ENCODE measurements around the gene MAP3K14. TPM values are rescaled to one million over a fixed set of nuclear protein-coding genes. Genes with fewer than 3 reads are reported as not detected.

MAP3K14 gene
- total RNA-seq, 1 donor from 2014 or later, result 11.5 TPM

DNA sequence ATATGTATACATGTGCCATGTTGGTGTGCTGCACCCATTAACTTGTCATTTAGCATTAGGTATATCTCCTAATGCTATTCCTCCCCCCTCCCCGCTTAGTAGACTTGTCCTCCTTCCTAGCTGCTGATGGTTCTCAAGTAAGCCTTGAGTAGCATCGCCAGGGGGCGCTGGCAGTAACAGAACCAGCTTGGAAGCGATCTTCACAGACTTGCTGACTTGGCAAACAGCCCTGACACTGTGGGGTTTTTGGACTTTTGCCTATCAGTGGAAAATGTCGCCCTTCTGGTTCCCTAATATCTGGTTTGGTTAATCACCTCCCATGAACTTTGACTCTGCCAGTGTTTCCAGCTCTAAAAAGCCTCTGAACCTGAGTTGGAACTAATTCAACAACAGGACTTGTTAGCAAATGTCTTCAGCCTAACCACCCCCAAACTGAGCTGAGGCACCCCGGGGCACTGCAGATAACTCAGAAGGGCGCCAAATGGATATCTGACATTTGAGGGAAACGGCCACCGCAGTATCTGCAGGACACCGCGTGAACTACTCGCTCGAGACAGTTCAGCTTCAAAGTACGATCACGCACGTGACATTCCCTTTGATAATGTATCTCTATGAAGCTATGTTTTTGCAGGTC lies 39.5 kb downstream of the MAP3K14 start:
- no peaks in the 10 kb centered on the region for H3K27me3 Mint-ChIP-seq (ENCODE audit: low read depth)
- no peak overlapping the region for H3K4me3 Mint-ChIP-seq
- TF ChIP-seq, protein P1, sequence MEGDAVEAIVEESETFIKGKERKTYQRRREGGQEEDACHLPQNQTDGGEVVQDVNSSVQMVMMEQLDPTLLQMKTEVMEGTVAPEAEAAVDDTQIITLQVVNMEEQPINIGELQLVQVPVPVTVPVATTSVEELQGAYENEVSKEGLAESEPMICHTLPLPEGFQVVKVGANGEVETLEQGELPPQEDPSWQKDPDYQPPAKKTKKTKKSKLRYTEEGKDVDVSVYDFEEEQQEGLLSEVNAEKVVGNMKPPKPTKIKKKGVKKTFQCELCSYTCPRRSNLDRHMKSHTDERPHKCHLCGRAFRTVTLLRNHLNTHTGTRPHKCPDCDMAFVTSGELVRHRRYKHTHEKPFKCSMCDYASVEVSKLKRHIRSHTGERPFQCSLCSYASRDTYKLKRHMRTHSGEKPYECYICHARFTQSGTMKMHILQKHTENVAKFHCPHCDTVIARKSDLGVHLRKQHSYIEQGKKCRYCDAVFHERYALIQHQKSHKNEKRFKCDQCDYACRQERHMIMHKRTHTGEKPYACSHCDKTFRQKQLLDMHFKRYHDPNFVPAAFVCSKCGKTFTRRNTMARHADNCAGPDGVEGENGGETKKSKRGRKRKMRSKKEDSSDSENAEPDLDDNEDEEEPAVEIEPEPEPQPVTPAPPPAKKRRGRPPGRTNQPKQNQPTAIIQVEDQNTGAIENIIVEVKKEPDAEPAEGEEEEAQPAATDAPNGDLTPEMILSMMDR (conservative IDR thresholded peaks at IDR 0.05), result peak; percentile 86
- DNase-seq (ENCODE audit: low read depth, low spot score), result peak; percentile 87
- no peaks in the 10 kb centered on the region for H3K9me3 Mint-ChIP-seq
- H3K36me3 Mint-ChIP-seq (ENCODE audit: low read depth), result no peaks in the 10 kb centered on the region
- peaks cover 4% of the 10 kb centered on the region for H3K4me1 Mint-ChIP-seq
- no peak overlapping the region for H3K27ac Mint-ChIP-seq (ENCODE audit: unreplicated experiment)

DNA sequence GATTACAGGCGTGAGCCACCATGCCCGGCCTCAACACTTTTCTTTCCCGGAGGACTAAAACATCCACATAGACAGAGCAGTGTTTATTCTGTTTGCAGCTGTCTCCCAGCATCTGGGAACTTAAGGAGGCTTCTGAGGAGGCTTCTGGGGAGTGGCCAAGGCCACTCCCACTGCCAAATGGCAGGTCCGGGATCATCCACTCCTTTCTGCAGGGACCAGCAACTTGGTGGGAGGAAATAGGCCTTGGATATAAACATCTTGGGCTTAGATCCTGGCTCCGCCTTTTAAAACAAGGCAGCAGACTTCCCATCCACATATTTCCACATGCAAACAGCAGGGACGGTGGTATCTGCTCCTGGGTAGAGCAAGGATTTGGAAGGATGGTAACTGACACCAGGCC lies 40.8 kb downstream of the MAP3K14 start:
- Mint-ChIP-seq H3K4me3 (no peak overlapping the region), H3K9me3 (no peaks in the 10 kb centered on the region), H3K27me3 (ENCODE audit: low read depth) (no peaks in the 10 kb centered on the region), H3K4me1 (peaks cover 4% of the 10 kb centered on the region), H3K36me3 (ENCODE audit: low read depth) (no peaks in the 10 kb centered on the region), H3K27ac (ENCODE audit: unreplicated experiment) (no peak overlapping the region)
- TF ChIP-seq, protein P1 (conservative IDR thresholded peaks at IDR 0.05), result no peak
- no peak for DNase-seq (ENCODE audit: low read depth, low spot score)

DNA sequence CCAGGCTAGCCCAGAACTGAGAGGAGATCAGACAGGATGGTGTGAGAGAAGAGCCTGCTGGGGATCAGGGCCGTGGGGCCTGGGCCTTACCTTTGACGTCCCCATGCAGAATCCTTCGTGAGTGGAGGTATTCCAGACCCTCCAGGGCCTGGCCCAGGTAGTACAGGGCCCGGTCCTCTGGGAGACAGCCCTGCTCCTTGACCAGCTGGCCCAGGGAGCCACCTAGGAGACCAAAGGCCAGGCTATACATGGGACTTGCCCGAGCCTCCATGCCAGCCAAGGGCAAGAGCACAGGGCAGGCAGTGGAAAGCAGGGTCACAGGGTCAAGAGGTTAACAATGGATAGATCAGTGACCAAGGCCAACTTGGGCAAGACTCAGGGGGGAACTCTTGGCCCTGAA lies 42.8 kb downstream of the MAP3K14 start:
- H3K9me3 Mint-ChIP-seq, result no peaks in the 10 kb centered on the region
- H3K36me3 Mint-ChIP-seq (ENCODE audit: low read depth), result peaks cover 3% of the 10 kb centered on the region
- peaks cover 4% of the 10 kb centered on the region for H3K4me1 Mint-ChIP-seq
- TF ChIP-seq, protein P1 (conservative IDR thresholded peaks at IDR 0.05), result no peak
- no peak for DNase-seq (ENCODE audit: low read depth, low spot score)
- no peak overlapping the region for H3K4me3 Mint-ChIP-seq
- H3K27ac Mint-ChIP-seq (ENCODE audit: unreplicated experiment), result no peak overlapping the region
- H3K27me3 Mint-ChIP-seq (ENCODE audit: low read depth), result no peaks in the 10 kb centered on the region

DNA sequence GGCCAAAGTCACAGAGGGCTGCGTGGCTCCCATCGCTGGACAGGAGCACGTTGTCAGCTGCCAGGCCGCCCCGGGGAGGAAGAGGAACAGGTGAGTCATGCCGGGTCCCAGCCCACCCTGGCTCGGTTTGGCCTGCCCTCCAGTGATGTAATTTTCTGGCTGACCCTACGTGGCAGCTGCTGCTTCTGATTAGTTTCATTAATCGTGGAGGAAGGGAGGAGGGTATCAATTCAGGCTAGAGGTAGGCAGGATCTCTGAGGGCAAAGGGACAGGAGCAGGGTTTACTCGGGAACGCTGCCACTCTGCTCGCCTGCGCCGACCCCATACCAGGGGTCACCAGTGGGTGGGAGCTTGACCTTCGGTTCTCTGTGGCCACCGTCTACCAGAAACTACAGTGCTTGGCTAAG lies 43.3 kb downstream of the MAP3K14 start:
- Mint-ChIP-seq H3K27me3 (ENCODE audit: low read depth) (no peaks in the 10 kb centered on the region), H3K9me3 (no peaks in the 10 kb centered on the region), H3K4me3 (no peak overlapping the region), H3K27ac (ENCODE audit: unreplicated experiment) (no peak overlapping the region), H3K4me1 (peaks cover 4% of the 10 kb centered on the region), H3K36me3 (ENCODE audit: low read depth) (peaks cover 3% of the 10 kb centered on the region)
- TF ChIP-seq, protein P1 (conservative IDR thresholded peaks at IDR 0.05), result no peak
- no peak for DNase-seq (ENCODE audit: low read depth, low spot score)

DNA sequence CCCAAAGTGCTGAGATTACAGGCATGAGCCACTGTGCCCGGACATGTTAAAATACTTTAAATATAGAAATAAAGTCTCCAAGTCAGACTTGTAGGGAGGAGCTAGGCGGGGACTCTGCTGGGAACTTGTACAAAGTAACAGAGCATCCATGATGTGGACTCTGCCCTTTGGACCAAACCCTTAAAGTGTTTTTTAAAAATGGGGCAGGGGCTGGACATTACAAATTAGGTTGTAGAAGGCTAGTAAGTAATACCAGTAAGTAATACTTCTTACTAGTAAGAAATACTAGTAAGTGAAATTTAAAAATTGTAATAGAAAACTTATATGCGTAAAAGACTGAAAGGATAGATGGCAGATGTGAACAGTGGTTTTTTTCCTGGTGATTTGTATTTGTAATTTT lies 45.2 kb downstream of the MAP3K14 start:
- Mint-ChIP-seq H3K27me3 (ENCODE audit: low read depth) (no peaks in the 10 kb centered on the region), H3K9me3 (no peaks in the 10 kb centered on the region), H3K36me3 (ENCODE audit: low read depth) (peaks cover 6% of the 10 kb centered on the region), H3K4me1 (no peaks in the 10 kb centered on the region), H3K27ac (ENCODE audit: unreplicated experiment) (no peak overlapping the region), H3K4me3 (no peak overlapping the region)
- TF ChIP-seq, protein P1 (conservative IDR thresholded peaks at IDR 0.05), result no peak
- DNase-seq (ENCODE audit: low read depth, low spot score), result no peak
